GM18519 (cell line): ENCODE measurements around the gene PRR14.

Experiments used
- ATAC-seq: cut with Tn5 transposase; IDR thresholded peaks from one replicate; pipeline ENCODE4 v1.9.1; 2021; ENCODE audit warnings: mild to moderate bottlenecking, moderate library complexity; ENCODE audit not compliant: unreplicated experiment, low FRiP score

Gene PRR14

GRCh38 chr16:30658731-30659506 lies 8.2 kb downstream of the PRR14 start:
- ATAC-seq = no peak

- no peak for ATAC-seq
These were observed 9.0 kb downstream of the PRR14 start for GRCh38 chr16:30659507-30660423.

GRCh38 chr16:30660424-30661261 lies 9.9 kb downstream of the PRR14 start:
- no peak for ATAC-seq

GRCh38 chr16:30662449-30662848 lies 11.7 kb downstream of the PRR14 start:
- no peak for ATAC-seq

GRCh38 chr16:30663038-30663437 lies 12.3 kb downstream of the PRR14 start:
- no peak for ATAC-seq

GRCh38 chr16:30663820-30664219 lies 13.1 kb downstream of the PRR14 start:
- no peak for ATAC-seq

GRCh38 chr16:30664616-30665109 lies 13.9 kb downstream of the PRR14 start:
- ATAC-seq = no peak

GRCh38 chr16:30665155-30665829 lies 14.5 kb downstream of the PRR14 start:
- no peak for ATAC-seq

- ATAC-seq = no peak
These were observed 15.1 kb downstream of the PRR14 start for GRCh38 chr16:30665830-30666190.

GRCh38 chr16:30666681-30667080 lies 15.9 kb downstream of the PRR14 start:
- no peak for ATAC-seq

GRCh38 chr16:30667361-30667905 lies 16.7 kb downstream of the PRR14 start:
- no peak for ATAC-seq

GRCh38 chr16:30668393-30668792 lies 17.6 kb downstream of the PRR14 start:
- no peak for ATAC-seq

- no peak for ATAC-seq
These were observed 18.5 kb downstream of the PRR14 start for GRCh38 chr16:30669026-30669902.

- no peak for ATAC-seq
These were observed 19.4 kb downstream of the PRR14 start for GRCh38 chr16:30669903-30670824.

GRCh38 chr16:30675143-30675542 lies 24.4 kb downstream of the PRR14 start:
- ATAC-seq = no peak

- ATAC-seq = no peak
These were observed 27.3 kb downstream of the PRR14 start for GRCh38 chr16:30677931-30678585.

- ATAC-seq = no peak
These were observed 27.8 kb downstream of the PRR14 start for GRCh38 chr16:30678586-30678970.
